Measurements from ENCODE around the gene NEK7.

DNA sequence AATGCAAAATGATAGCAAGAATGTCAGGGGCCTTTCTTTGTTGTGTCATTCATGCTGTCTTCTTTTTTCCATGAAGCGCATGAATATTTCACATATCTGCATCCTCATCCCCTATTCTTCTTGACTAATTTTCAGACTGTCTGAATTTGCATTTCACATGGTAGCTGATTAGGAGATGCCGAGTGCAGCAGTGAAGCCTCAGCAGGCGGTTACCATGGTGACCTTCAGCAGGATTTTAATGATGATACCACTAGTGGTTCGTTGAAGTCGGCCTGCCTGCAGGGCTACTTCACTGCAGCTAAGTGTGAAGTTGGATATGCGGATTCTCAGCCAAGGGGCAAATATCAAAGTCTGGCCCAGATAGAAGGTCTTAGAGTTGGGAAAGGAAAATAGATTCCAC is 141.8 kb downstream of the NEK7 start:
- no peak for TF ChIP-seq POLR2A (IDR thresholded peaks at IDR 0.05)
- TF ChIP-seq, protein P1, sequence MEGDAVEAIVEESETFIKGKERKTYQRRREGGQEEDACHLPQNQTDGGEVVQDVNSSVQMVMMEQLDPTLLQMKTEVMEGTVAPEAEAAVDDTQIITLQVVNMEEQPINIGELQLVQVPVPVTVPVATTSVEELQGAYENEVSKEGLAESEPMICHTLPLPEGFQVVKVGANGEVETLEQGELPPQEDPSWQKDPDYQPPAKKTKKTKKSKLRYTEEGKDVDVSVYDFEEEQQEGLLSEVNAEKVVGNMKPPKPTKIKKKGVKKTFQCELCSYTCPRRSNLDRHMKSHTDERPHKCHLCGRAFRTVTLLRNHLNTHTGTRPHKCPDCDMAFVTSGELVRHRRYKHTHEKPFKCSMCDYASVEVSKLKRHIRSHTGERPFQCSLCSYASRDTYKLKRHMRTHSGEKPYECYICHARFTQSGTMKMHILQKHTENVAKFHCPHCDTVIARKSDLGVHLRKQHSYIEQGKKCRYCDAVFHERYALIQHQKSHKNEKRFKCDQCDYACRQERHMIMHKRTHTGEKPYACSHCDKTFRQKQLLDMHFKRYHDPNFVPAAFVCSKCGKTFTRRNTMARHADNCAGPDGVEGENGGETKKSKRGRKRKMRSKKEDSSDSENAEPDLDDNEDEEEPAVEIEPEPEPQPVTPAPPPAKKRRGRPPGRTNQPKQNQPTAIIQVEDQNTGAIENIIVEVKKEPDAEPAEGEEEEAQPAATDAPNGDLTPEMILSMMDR (IDR thresholded peaks at IDR 0.05): no peak

Measured in uterus (tissue), 2 donors.